ENCODE data around the gene VEGFD. TPM values are rescaled to one million over a fixed set of nuclear protein-coding genes. Genes with fewer than 3 reads are reported as not detected.

VEGFD gene
- polyA plus RNA-seq, 2 of the 4 experiments (the other 2 are of a cell fraction): 0.57 to 1.8 TPM

- DNase-seq (ENCODE audit: low read depth in 1 of 2, low spot score in 1 of 2) (no peak), ATAC-seq (no peak), FAIRE-seq (no peak)
- H3K4me3 ChIP-seq: no peak overlapping the region
- ChIA-PET CTCF (no interaction called here), POLR2A (no interaction called here)
- 0 out of 4 replicates have a peak, but pooled peaks of 1 of the 2 experiments have one; percentile 8 for TF ChIP-seq CEBPB (IDR thresholded peaks at IDR 0.05)
- TF ChIP-seq TP53 (CRISPR knock-in tag; IDR thresholded peaks at IDR 0.05): no peak
- H3K4me1 ChIP-seq: no peaks in the 10 kb centered on the region
- no peak overlapping the region for H3K27ac ChIP-seq
- no peaks in the 10 kb centered on the region for H3K9me3 ChIP-seq
- no peak overlapping the region for H3K4me2 ChIP-seq
- 91% methylated on average over 1 of the region's 1 CpG for WGBS (ENCODE audit: missing lambda C conversion rate)
Observed at GRCh38 chrX:15356444-15356843, 27.8 kb downstream of the VEGFD start.

- H3K4me2 ChIP-seq: no peak overlapping the region
- 95% methylated on average over 8 of the region's 8 CpGs for WGBS (ENCODE audit: missing lambda C conversion rate)
- H3K27ac ChIP-seq: no peak overlapping the region
- CTCF ChIA-PET: interaction anchor here (0.7 to 4.2 kb wide), 14 partner anchors 10 to 215 kb away, joined by 3 to 34 read pairs (median 6); no protein-coding TSS in a partner anchor
- POLR2A ChIA-PET: no interaction called here
- H3K4me3 ChIP-seq: no peak overlapping the region
- no peaks in the 10 kb centered on the region for H3K4me1 ChIP-seq
- FAIRE-seq: peak; percentile 43
- TF ChIP-seq SMC3 (IDR thresholded peaks at IDR 0.05): no peak
- no peak for TF ChIP-seq FOXS1 (CRISPR knock-in tag; IDR thresholded peaks at IDR 0.05)
- TF ChIP-seq SREBF2 (IDR thresholded peaks at IDR 0.05): no peak
- no peak for TF ChIP-seq FOSL2 (IDR thresholded peaks at IDR 0.05)
- no peak for TF ChIP-seq FOSL2 (CRISPR knock-in tag; IDR thresholded peaks at IDR 0.05)
- no peak for TF ChIP-seq GATA3 (IDR thresholded peaks at IDR 0.05; ENCODE audit: borderline replicate concordance)
- no peak for TF ChIP-seq HDAC2 (IDR thresholded peaks at IDR 0.05)
- no peak for TF ChIP-seq MAZ (IDR thresholded peaks at IDR 0.05; ENCODE audit: borderline replicate concordance, low read depth, low read length)
- TF ChIP-seq EHMT2 (IDR thresholded peaks at IDR 0.05; ENCODE audit: low read depth): no peak
- no peak for TF ChIP-seq ZSCAN20 (CRISPR knock-in tag; IDR thresholded peaks at IDR 0.05)
- TF ChIP-seq NPAS2 (CRISPR knock-in tag; IDR thresholded peaks at IDR 0.05; ENCODE audit: borderline replicate concordance): no peak
- no peak for TF ChIP-seq MAX (IDR thresholded peaks at IDR 0.05)
- TF ChIP-seq CHD4 (IDR thresholded peaks at IDR 0.05; ENCODE audit: borderline replicate concordance): no peak
- no peak for TF ChIP-seq HOXB13 (CRISPR knock-in tag; IDR thresholded peaks at IDR 0.05; ENCODE audit: low read depth)
- no peak for TF ChIP-seq POLR2A (IDR thresholded peaks at IDR 0.05; ENCODE audit: low read length)
- TF ChIP-seq RARB (CRISPR knock-in tag; IDR thresholded peaks at IDR 0.05): no peak
- no peak for DNase-seq (ENCODE audit: low read depth in 1 of 2, low spot score in 1 of 2)
- H3K9me3 ChIP-seq: no peaks in the 10 kb centered on the region
- ATAC-seq: no peak
Observed at GRCh38 chrX:15350329-15350996, 33.8 kb downstream of the VEGFD start.

- FAIRE-seq (peak; percentile 99), DNase-seq (ENCODE audit: low read depth in 1 of 2, low spot score in 1 of 2) (peak; percentile 31 to 72), ATAC-seq (peak; percentile 91 to 93)
- H3K4me3 ChIP-seq: no peak overlapping the region
- no peak overlapping the region for H3K27ac ChIP-seq
- no peak overlapping the region for H3K4me2 ChIP-seq
- WGBS (ENCODE audit: missing lambda C conversion rate): 22% methylated on average over 2 of the region's 2 CpGs
- no peaks in the 10 kb centered on the region for H3K9me3 ChIP-seq
- POLR2A ChIA-PET: no interaction called here
- H3K4me1 ChIP-seq: peaks cover 4% of the 10 kb centered on the region
- CTCF ChIA-PET: interaction anchor here (0.7 to 4.2 kb wide), 37 partner anchors 9 to 1894 kb away, joined by 3 to 34 read pairs (median 4); partner anchors contain the start of genes BMX and PIR
- TF ChIP-seq HOXA7 (CRISPR knock-in tag; IDR thresholded peaks at IDR 0.05) (no peak), TFCP2L1 (CRISPR knock-in tag; IDR thresholded peaks at IDR 0.05) (no peak), POLR2AphosphoS2 (conservative IDR thresholded peaks at IDR 0.05; ENCODE audit: low read length) (no peak), CHD2 (IDR thresholded peaks at IDR 0.05; ENCODE audit: low read length, partially characterized antibody) (no peak), ELK1 (IDR thresholded peaks at IDR 0.05; ENCODE audit: low read depth, low read length) (no peak), NFE2L2 (conservative IDR thresholded peaks at IDR 0.05; ENCODE audit: low read length) (no peak), HMGXB4 (CRISPR knock-in tag; IDR thresholded peaks at IDR 0.05; ENCODE audit: borderline replicate concordance) (no peak), RNF2 (IDR thresholded peaks at IDR 0.05; ENCODE audit: borderline replicate concordance, low read depth) (no peak), FOSB (CRISPR knock-in tag; IDR thresholded peaks at IDR 0.05) (no peak), HEYL (CRISPR knock-in tag; IDR thresholded peaks at IDR 0.05) (no peak), RAD21 (conservative IDR thresholded peaks at IDR 0.05 in 1 of 2, IDR thresholded peaks at IDR 0.05 in 1 of 2) (peak; percentile 67 to 69), GATA3 (IDR thresholded peaks at IDR 0.05; ENCODE audit: borderline replicate concordance) (no peak), E2F6 (IDR thresholded peaks at IDR 0.05; ENCODE audit: borderline replicate concordance, low read depth) (no peak), ZC3H11A (IDR thresholded peaks at IDR 0.05) (no peak), BCL3 (IDR thresholded peaks at IDR 0.05) (no peak), KDM1A (IDR thresholded peaks at IDR 0.05; ENCODE audit: low read depth) (no peak)
Observed at GRCh38 chrX:15349046-15349445, 35.2 kb downstream of the VEGFD start.
